GM12875 (cell line): ENCODE data around the gene LARP4.
"Not testable (repeated sequence)": the region's sequence is repeated elsewhere in the genome, so short reads cannot be mapped to it uniquely, and the experiment has no call there.

Experiments
- H3K4me3 ChIP-seq: one replicate; pipeline ENCODE4 v1.5.1; 2011; ENCODE audit warnings: low read depth, low read length, control low read depth
- CTCF ChIP-seq: IDR thresholded peaks from 2 replicates; pipeline ENCODE4 v1.5.1; 2011; ENCODE audit warnings: low read depth, mild to moderate bottlenecking, control low read depth, inconsistent platforms, low read length, moderate library complexity, borderline replicate concordance; ENCODE audit not compliant: insufficient read depth

The LARP4 gene

DNA sequence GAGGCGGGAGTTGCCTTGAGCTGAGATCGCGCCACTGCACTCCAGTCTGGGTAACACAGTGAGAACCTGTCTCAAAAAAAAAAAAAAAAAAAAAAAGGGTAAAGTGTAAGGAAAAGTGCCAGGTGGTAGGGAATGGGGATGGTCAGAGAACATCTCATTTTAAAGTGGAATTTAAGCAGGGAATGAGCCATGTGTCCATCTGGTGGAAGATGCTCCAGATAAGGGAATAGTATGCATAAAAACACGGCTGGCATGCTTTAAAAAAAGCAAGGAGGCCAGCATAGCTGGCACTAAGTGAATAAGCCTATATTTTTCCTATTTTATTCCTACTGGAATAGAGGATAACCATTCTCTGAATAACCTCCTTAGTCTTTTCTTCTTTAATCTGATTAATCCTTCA lies 38.0 kb upstream of the LARP4 start:
- H3K4me3 ChIP-seq, result no peak overlapping the region
- no peak for TF ChIP-seq CTCF

GRCh38 chr12:50363141-50363540 lies 37.5 kb upstream of the LARP4 start:
- TF ChIP-seq CTCF, result no peak
- no peak overlapping the region for H3K4me3 ChIP-seq

- H3K4me3 ChIP-seq, result no peak overlapping the region
These were observed 34.8 kb upstream of the LARP4 start for GRCh38 chr12:50365709-50366406.

GRCh38 chr12:50370672-50371071 lies 30.0 kb upstream of the LARP4 start:
- H3K4me3 ChIP-seq, result not testable (repeated sequence)

More at GRCh38 chr12:50365709-50366406, 34.8 kb upstream of the LARP4 start:
- no peak for TF ChIP-seq CTCF

- no peak for TF ChIP-seq CTCF
These were observed 24.9 kb upstream of the LARP4 start for GRCh38 chr12:50375802-50376201.

GRCh38 chr12:50380761-50381325 lies 19.8 kb upstream of the LARP4 start:
- H3K4me3 ChIP-seq, result no peak overlapping the region
- TF ChIP-seq CTCF, result no peak

More at GRCh38 chr12:50375802-50376201, 24.9 kb upstream of the LARP4 start:
- H3K4me3 ChIP-seq, result no peak overlapping the region

DNA sequence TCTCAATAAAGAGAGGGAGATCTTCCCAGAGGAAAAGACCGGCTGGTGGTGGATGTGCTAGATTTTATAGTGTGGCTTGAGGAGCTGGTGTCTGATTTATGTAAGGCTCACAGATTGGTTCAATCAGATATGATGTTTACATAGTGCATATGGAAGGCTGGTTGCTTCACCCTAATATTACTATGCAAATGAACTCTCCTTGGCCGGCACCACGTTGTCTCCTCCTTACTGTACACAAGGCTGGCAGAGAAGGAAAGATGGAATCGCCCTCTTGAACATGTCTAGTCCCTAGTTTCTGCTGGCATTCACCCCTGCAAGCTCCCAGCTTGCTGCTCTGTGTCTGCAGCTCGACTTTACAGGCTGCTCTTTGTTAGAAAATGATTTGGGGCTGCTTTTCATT lies 13.2 kb upstream of the LARP4 start:
- no peak for TF ChIP-seq CTCF
- no peak overlapping the region for H3K4me3 ChIP-seq

DNA sequence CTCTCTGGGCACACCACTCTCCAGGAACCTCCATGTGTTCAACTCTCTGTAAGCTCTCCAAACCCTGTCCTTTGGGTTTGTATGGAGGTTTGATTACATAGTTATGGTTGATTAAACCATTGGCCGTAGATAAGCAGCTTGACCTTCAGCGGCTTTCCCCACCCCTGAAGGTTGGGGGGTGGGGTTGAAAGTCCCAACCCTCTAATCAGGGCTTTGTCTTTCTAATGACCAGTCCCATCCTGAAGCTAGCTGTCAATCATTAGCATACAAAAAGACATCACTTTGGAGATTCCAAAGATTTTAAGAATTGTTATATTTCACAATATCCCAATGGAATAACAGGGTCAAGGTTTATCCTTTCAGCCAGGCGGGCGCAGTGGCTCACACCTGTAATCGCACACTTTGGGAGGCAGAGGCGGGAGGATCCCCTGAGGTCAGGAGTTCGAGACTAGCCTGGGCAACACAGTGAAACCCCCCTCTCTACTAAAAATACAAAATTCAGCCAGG lies 12.7 kb upstream of the LARP4 start:
- no peak overlapping the region for H3K4me3 ChIP-seq
- no peak for TF ChIP-seq CTCF

GRCh38 chr12:50388793-50389192 lies 11.9 kb upstream of the LARP4 start:
- H3K4me3 ChIP-seq, result not testable (repeated sequence)
